OCI-LY7 (cell line): Measurements from ENCODE around the gene SIGLEC9. TPM values are rescaled to one million over a fixed set of nuclear protein-coding genes. Genes with fewer than 3 reads are reported as not detected.
"Not testable (repeated sequence)": the region's sequence is repeated elsewhere in the genome, so short reads cannot be mapped to it uniquely, and the experiment has no call there.

Experiments
- BruUV-seq: library from RNA; stranded (reverse); fragments of 400-500 nt; replicated peaks from 2 replicates; lab custom pipeline; 2021; lab: Mats Ljungman, UMichigan
- CTCF ChIA-PET: fragments of 300-600 bp; sonication (Branson Sonifier 250); formaldehyde crosslinking; loops from one replicate; lab custom pipeline; 2022; ENCODE audit warnings: antibody characterized with exemption; ENCODE audit not compliant: unreplicated experiment; lab: Charles Lee
- POLR2A ChIA-PET: fragments of 300-600 bp; sonication (Branson Sonifier 250); formaldehyde crosslinking; loops from one replicate; lab custom pipeline; 2022; ENCODE audit warnings: antibody characterized with exemption; lab: Charles Lee
- DNase-seq: peaks from one replicate; pipeline ENCODE4 v3.0.0-alpha.2; 2015; ENCODE audit warnings: low spot score
- H2AFZ ChIP-seq: fragments of 200-600 bp; sonication (generic), shearing (Covaris generic); 2 replicates; pipeline ENCODE4 v1.6.1; 2014; ENCODE audit warnings: mild to moderate bottlenecking, antibody characterized with exemption, low read length, moderate library complexity
- H3K27ac ChIP-seq: fragments of 200-600 bp; sonication (generic); 2 replicates; pipeline ENCODE4 v1.5.1; 2014; ENCODE audit warnings: mixed run types, low read depth, mild to moderate bottlenecking, moderate library complexity, low read length, inconsistent platforms; ENCODE audit not compliant: poor library complexity, severe bottlenecking
- H3K36me3 ChIP-seq: fragments of 200-600 bp; sonication (generic); 2 replicates; pipeline ENCODE4 v1.6.1; 2014; ENCODE audit warnings: mild to moderate bottlenecking, antibody characterized with exemption, low read length, moderate library complexity, mixed read lengths; ENCODE audit not compliant: insufficient read depth
- H3K4me1 ChIP-seq: fragments of 200-600 bp; sonication (generic); 2 replicates; pipeline ENCODE4 v1.5.1; 2014; ENCODE audit warnings: mild to moderate bottlenecking, low read length; ENCODE audit not compliant: insufficient read depth, poor library complexity, severe bottlenecking
- H3K4me2 ChIP-seq: fragments of 200-600 bp; sonication (generic); 2 replicates; pipeline ENCODE4 v1.6.1; 2014; ENCODE audit warnings: mild to moderate bottlenecking, low read length
- H3K4me3 ChIP-seq: fragments of 200-600 bp; sonication (generic); 2 replicates; pipeline ENCODE4 v1.5.1; 2014; ENCODE audit warnings: mild to moderate bottlenecking, low read depth, low read length; ENCODE audit not compliant: poor library complexity, severe bottlenecking
- H3K79me2 ChIP-seq: fragments of 200-600 bp; sonication (generic); 2 replicates; pipeline ENCODE4 v1.6.1; 2016; ENCODE audit warnings: low read depth, mild to moderate bottlenecking, low read length, moderate library complexity, mixed read lengths; ENCODE audit not compliant: insufficient read depth
- H3K9me2 ChIP-seq: fragments of 200-600 bp; sonication (generic); 2 replicates; pipeline ENCODE4 v1.6.1; 2016; ENCODE audit warnings: mild to moderate bottlenecking, low read length, mixed read lengths; ENCODE audit not compliant: insufficient read depth
- H3K9me3 ChIP-seq: fragments of 200-600 bp; sonication (generic); 2 replicates; pipeline ENCODE4 v1.6.1; 2014; ENCODE audit warnings: mild to moderate bottlenecking, mixed run types, low read length, mixed read lengths
- H4K20me1 ChIP-seq: fragments of 200-600 bp; sonication (generic); 2 replicates; pipeline ENCODE4 v1.6.1; 2014; ENCODE audit warnings: mild to moderate bottlenecking, antibody characterized with exemption, low read length, moderate library complexity, mixed read lengths; ENCODE audit not compliant: insufficient read depth
- EZH2phosphoT487 ChIP-seq: fragments of 200-600 bp; sonication (generic); IDR thresholded peaks from 2 replicates; pipeline ENCODE4 v1.6.1; 2018; ENCODE audit warnings: low read depth, borderline replicate concordance, mild to moderate bottlenecking, mixed run types, antibody characterized with exemption, low read length, moderate library complexity, mixed read lengths
- intact Hi-C: fragments of 100-400 bp; cut with micrococcal nuclease; formaldehyde crosslinking; loops from one replicate; pipeline ENCODE4 v1.10.0; 2022; ENCODE audit not compliant: unreplicated experiment
- total RNA-seq, 2 experiments: library from RNA; depleted of rRNA in 1 of 2; stranded (reverse); fragments of >200 nt in 1 of 2; shearing (Covaris generic) in 1 of 2; gene quantifications; 2 replicates each; pipeline ENCODE4 v1.2.3, GENCODE V29; 2014 to 2022
- TF ChIP-seq, protein P1 (sequence below): fragments of 200-600 bp; sonication (generic); conservative IDR thresholded peaks from 2 replicates; pipeline ENCODE4 v1.5.1; 2014; ENCODE audit warnings: mild to moderate bottlenecking, antibody characterized with exemption, low read length, moderate library complexity, mixed read lengths

The SIGLEC9 gene
- total RNA-seq, 2 experiments from 2014 or later = not detected

DNA sequence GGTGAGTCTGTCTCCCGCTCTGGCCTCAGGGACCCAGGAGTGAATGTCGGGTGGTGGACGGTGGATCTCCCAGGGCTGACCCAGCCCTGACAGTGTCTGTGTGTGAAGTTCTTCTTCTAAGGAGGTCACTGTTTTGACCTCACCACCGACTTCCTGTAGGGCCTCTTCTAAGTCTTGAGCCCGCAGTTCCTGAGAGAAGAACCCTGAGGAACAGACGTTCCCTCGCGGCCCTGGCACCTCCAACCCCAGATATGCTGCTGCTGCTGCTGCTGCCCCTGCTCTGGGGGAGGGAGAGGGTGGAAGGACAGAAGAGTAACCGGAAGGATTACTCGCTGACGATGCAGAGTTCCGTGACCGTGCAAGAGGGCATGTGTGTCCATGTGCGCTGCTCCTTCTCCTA lies 17.4 kb downstream of the SIGLEC9 start, which contains the start of gene SIGLEC7:
Gene SIGLEC7, plus strand, starts transcription at position 183 of the 400 bp plus-strand sequence. Its CDS starts 69 bp downstream, at position 252.
- DNase-seq = no peak
- ChIA-PET POLR2A (no interaction called here), CTCF (no interaction called here)
- Histone ChIP-seq H2AFZ (no peak within 1 kb of the TSS), H3K4me2 (no peak within 1 kb of the TSS), H3K27ac (no peak within 1 kb of the TSS), H4K20me1 (no peaks in the 10 kb centered on the region), H3K4me3 (no peak within 1 kb of the TSS), H3K4me1 (no peaks in the 10 kb centered on the region), H3K9me2 (no peaks in the 10 kb centered on the region), H3K9me3 (no peaks in the 10 kb centered on the region), H3K36me3 (no peaks in the 10 kb centered on the region), H3K79me2 (no peaks in the 10 kb centered on the region)
- intact Hi-C loops = no loop called here
- TF ChIP-seq EZH2phosphoT487 = no peak
- TF ChIP-seq, protein P1, sequence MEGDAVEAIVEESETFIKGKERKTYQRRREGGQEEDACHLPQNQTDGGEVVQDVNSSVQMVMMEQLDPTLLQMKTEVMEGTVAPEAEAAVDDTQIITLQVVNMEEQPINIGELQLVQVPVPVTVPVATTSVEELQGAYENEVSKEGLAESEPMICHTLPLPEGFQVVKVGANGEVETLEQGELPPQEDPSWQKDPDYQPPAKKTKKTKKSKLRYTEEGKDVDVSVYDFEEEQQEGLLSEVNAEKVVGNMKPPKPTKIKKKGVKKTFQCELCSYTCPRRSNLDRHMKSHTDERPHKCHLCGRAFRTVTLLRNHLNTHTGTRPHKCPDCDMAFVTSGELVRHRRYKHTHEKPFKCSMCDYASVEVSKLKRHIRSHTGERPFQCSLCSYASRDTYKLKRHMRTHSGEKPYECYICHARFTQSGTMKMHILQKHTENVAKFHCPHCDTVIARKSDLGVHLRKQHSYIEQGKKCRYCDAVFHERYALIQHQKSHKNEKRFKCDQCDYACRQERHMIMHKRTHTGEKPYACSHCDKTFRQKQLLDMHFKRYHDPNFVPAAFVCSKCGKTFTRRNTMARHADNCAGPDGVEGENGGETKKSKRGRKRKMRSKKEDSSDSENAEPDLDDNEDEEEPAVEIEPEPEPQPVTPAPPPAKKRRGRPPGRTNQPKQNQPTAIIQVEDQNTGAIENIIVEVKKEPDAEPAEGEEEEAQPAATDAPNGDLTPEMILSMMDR = no peak
- no TSS peak for BruUV-seq

GRCh38 chr19:51142809-51143475 lies 18.2 kb downstream of the SIGLEC9 start:
- H2AFZ ChIP-seq, CTCF ChIA-PET, POLR2A ChIA-PET, H3K4me3 ChIP-seq, intact Hi-C loops, H3K4me2 ChIP-seq, H3K36me3 ChIP-seq, H3K79me2 ChIP-seq, H3K4me1 ChIP-seq, H4K20me1 ChIP-seq, H3K9me3 ChIP-seq, H3K27ac ChIP-seq, DNase-seq, BruUV-seq, H3K9me2 ChIP-seq: not testable (repeated sequence)

GRCh38 chr19:51143486-51143885 lies 18.8 kb downstream of the SIGLEC9 start:
- H3K4me3 ChIP-seq = no peak overlapping the region
- intact Hi-C loops = no loop called here
- no peaks in the 10 kb centered on the region for H3K4me1 ChIP-seq
- H3K79me2 ChIP-seq = no peaks in the 10 kb centered on the region
- H3K36me3 ChIP-seq = no peaks in the 10 kb centered on the region
- H3K4me2 ChIP-seq = no peak overlapping the region
- H4K20me1 ChIP-seq = no peaks in the 10 kb centered on the region
- no peak overlapping the region for H3K27ac ChIP-seq
- H3K9me3 ChIP-seq = no peaks in the 10 kb centered on the region
- POLR2A ChIA-PET = no interaction called here
- no TSS peak for BruUV-seq
- TF ChIP-seq, protein P1 = no peak
- DNase-seq = no peak
- H2AFZ ChIP-seq = no peak overlapping the region
- no peaks in the 10 kb centered on the region for H3K9me2 ChIP-seq
- CTCF ChIA-PET = no interaction called here
